ACC112 (cell line): ENCODE data around the gene CHIC2.
A peak's percentile ranks its signal among the peaks of the same experiment; 100 is the strongest.

Experiments
- H2AFZ ChIP-seq: fragments of 200-600 bp; sonication (generic); one replicate; pipeline ENCODE4 v1.6.0; 2017; ENCODE audit warnings: antibody characterized with exemption, low read length; ENCODE audit not compliant: unreplicated experiment
- H3K27ac ChIP-seq: fragments of 200-600 bp; sonication (generic); 2 replicates; pipeline ENCODE4 v1.5.1; 2014; ENCODE audit warnings: low read depth, mild to moderate bottlenecking, antibody characterized with exemption, low read length, moderate library complexity
- H3K27me3 ChIP-seq: fragments of 200-600 bp; sonication (generic); 2 replicates; pipeline ENCODE4 v1.6.1; 2014; ENCODE audit warnings: mild to moderate bottlenecking, antibody characterized with exemption, low read length, moderate library complexity, mixed read lengths; ENCODE audit not compliant: insufficient read depth
- H3K36me3 ChIP-seq: fragments of 200-600 bp; sonication (generic); 2 replicates; pipeline ENCODE4 v1.6.1; 2016; ENCODE audit warnings: mild to moderate bottlenecking, antibody characterized with exemption, low read length, moderate library complexity, mixed read lengths; ENCODE audit not compliant: insufficient read depth
- H3K4me1 ChIP-seq: fragments of 200-600 bp; sonication (generic); one replicate; pipeline ENCODE4 v1.6.1; 2016; ENCODE audit warnings: low read length, mixed read lengths; ENCODE audit not compliant: insufficient read depth, unreplicated experiment, control insufficient read depth
- H3K4me3 ChIP-seq: fragments of 200-600 bp; sonication (generic); 2 replicates; pipeline ENCODE4 v1.5.1; 2014; ENCODE audit warnings: mild to moderate bottlenecking, low read depth, low read length
- H3K79me2 ChIP-seq: fragments of 200-600 bp; sonication (generic); one replicate; pipeline ENCODE4 v1.6.0; 2016; ENCODE audit warnings: low read length; ENCODE audit not compliant: control insufficient read depth, unreplicated experiment, insufficient read depth

The CHIC2 gene

GRCh38 chr4:54006755-54007154, 57.6 kb downstream of the CHIC2 start:
- Histone ChIP-seq H3K36me3 (peaks cover 16% of the 10 kb centered on the region), H3K27ac (0 out of 2 replicates have a peak overlapping the region, but pooled peaks have one; percentile 2), H3K27me3 (no peaks in the 10 kb centered on the region), H3K4me3 (no peak overlapping the region), H3K4me1 (peaks cover 18% of the 10 kb centered on the region), H3K79me2 (peaks cover 4% of the 10 kb centered on the region), H2AFZ (no peak overlapping the region)

- peaks cover 23% of the 10 kb centered on the region for H3K36me3 ChIP-seq
These were observed 58.9 kb downstream of the CHIC2 start for GRCh38 chr4:54005475-54005874.

GRCh38 chr4:54004463-54004862, 59.9 kb downstream of the CHIC2 start:
- Histone ChIP-seq H3K36me3 (peaks cover 20% of the 10 kb centered on the region), H3K4me3 (peak overlapping the region; percentile 53; the same call in 1 of the 2 replicates), H3K27ac (peak overlapping the region; percentile 65), H2AFZ (no peak overlapping the region), H3K27me3 (no peaks in the 10 kb centered on the region), H3K4me1 (peaks cover 18% of the 10 kb centered on the region), H3K79me2 (peaks cover 4% of the 10 kb centered on the region)

More at GRCh38 chr4:54005475-54005874, 58.9 kb downstream of the CHIC2 start:
- Histone ChIP-seq H3K4me3 (peak overlapping the region; percentile 53), H3K4me1 (peaks cover 18% of the 10 kb centered on the region), H3K27me3 (no peaks in the 10 kb centered on the region), H2AFZ (no peak overlapping the region), H3K27ac (peak overlapping the region; percentile 65), H3K79me2 (peaks cover 4% of the 10 kb centered on the region)

GRCh38 chr4:54001668-54002365, 62.6 kb downstream of the CHIC2 start:
- Histone ChIP-seq H3K4me1 (peaks cover 16% of the 10 kb centered on the region), H3K27me3 (no peaks in the 10 kb centered on the region), H3K79me2 (peaks cover 4% of the 10 kb centered on the region), H3K36me3 (peaks cover 20% of the 10 kb centered on the region), H3K4me3 (no peak overlapping the region), H2AFZ (no peak overlapping the region), H3K27ac (no peak overlapping the region)

GRCh38 chr4:53997898-53998297, 66.5 kb downstream of the CHIC2 start:
- Histone ChIP-seq H3K4me1 (peaks cover under 1% of the 10 kb centered on the region), H3K79me2 (no peaks in the 10 kb centered on the region)

GRCh38 chr4:53994382-53995102, 69.9 kb downstream of the CHIC2 start:
- Histone ChIP-seq H3K36me3 (peaks cover 8% of the 10 kb centered on the region), H2AFZ (no peak overlapping the region), H3K4me1 (peaks cover 32% of the 10 kb centered on the region), H3K79me2 (no peaks in the 10 kb centered on the region), H3K4me3 (no peak overlapping the region), H3K27ac (no peak overlapping the region), H3K27me3 (no peaks in the 10 kb centered on the region)

More at GRCh38 chr4:53997898-53998297, 66.5 kb downstream of the CHIC2 start:
- H2AFZ ChIP-seq: no peak overlapping the region
- H3K27ac ChIP-seq: no peak overlapping the region
- H3K36me3 ChIP-seq: peaks cover 20% of the 10 kb centered on the region
- H3K4me3 ChIP-seq: no peak overlapping the region
- H3K27me3 ChIP-seq: no peaks in the 10 kb centered on the region

GRCh38 chr4:53992785-53993184, 71.6 kb downstream of the CHIC2 start:
- peaks cover 8% of the 10 kb centered on the region; the same call in 1 of the 2 replicates for H3K36me3 ChIP-seq
- H3K79me2 ChIP-seq: no peaks in the 10 kb centered on the region
- H3K27ac ChIP-seq: no peak overlapping the region
- no peaks in the 10 kb centered on the region for H3K27me3 ChIP-seq
- H3K4me3 ChIP-seq: no peak overlapping the region
- peaks cover 45% of the 10 kb centered on the region for H3K4me1 ChIP-seq
- H2AFZ ChIP-seq: no peak overlapping the region

- no peak overlapping the region for H3K27ac ChIP-seq
- no peaks in the 10 kb centered on the region for H3K79me2 ChIP-seq
- H3K36me3 ChIP-seq: peaks cover 8% of the 10 kb centered on the region; the same call in 1 of the 2 replicates
- peaks cover 49% of the 10 kb centered on the region for H3K4me1 ChIP-seq
- H3K27me3 ChIP-seq: no peaks in the 10 kb centered on the region
- no peak overlapping the region for H2AFZ ChIP-seq
- H3K4me3 ChIP-seq: no peak overlapping the region
These were observed 72.6 kb downstream of the CHIC2 start for GRCh38 chr4:53991821-53992220.

GRCh38 chr4:53990641-53991040, 73.8 kb downstream of the CHIC2 start:
- H3K27ac ChIP-seq: peak overlapping the region; percentile 38
- peaks cover 49% of the 10 kb centered on the region for H3K4me1 ChIP-seq
- no peak overlapping the region for H2AFZ ChIP-seq
- no peak overlapping the region for H3K4me3 ChIP-seq
- no peaks in the 10 kb centered on the region for H3K79me2 ChIP-seq
- peaks cover 8% of the 10 kb centered on the region; the same call in 1 of the 2 replicates for H3K36me3 ChIP-seq
- no peaks in the 10 kb centered on the region for H3K27me3 ChIP-seq

- H3K27me3 ChIP-seq: no peaks in the 10 kb centered on the region
- peak overlapping the region; percentile 18; the same call in 1 of the 2 replicates for H3K27ac ChIP-seq
- H3K36me3 ChIP-seq: peaks cover 3% of the 10 kb centered on the region; the same call in 1 of the 2 replicates
- H2AFZ ChIP-seq: no peak overlapping the region
- H3K4me3 ChIP-seq: no peak overlapping the region
- H3K4me1 ChIP-seq: peaks cover 47% of the 10 kb centered on the region
- no peaks in the 10 kb centered on the region for H3K79me2 ChIP-seq
These were observed 76.6 kb downstream of the CHIC2 start for GRCh38 chr4:53987761-53988171.
